GM10266 (cell line): ENCODE measurements around the gene THAP5.

Experiments
- DNase-seq: peaks from one replicate; pipeline ENCODE4 v3.0.0; 2012; ENCODE audit errors: extremely low spot score
- CTCF ChIP-seq: IDR thresholded peaks from 2 replicates; pipeline ENCODE4 v1.5.1; 2012; ENCODE audit warnings: mild to moderate bottlenecking, low read depth; ENCODE audit not compliant: control insufficient read depth, insufficient read depth; ENCODE audit errors: missing control alignments

The THAP5 gene

GRCh38 chr7:108584211-108584610 is 14.7 kb upstream of the THAP5 start:
- TF ChIP-seq CTCF: no peak
- DNase-seq: no peak

- TF ChIP-seq CTCF: no peak
- DNase-seq: no peak
Observed at GRCh38 chr7:108581655-108582491, 12.4 kb upstream of the THAP5 start.

GRCh38 chr7:108580298-108580697 is 10.8 kb upstream of the THAP5 start:
- TF ChIP-seq CTCF: no peak
- no peak for DNase-seq

- TF ChIP-seq CTCF: no peak
- DNase-seq: no peak
Observed at GRCh38 chr7:108578937-108579336, 9.4 kb upstream of the THAP5 start.

GRCh38 chr7:108576116-108576515 is 6.6 kb upstream of the THAP5 start:
- no peak for DNase-seq
- TF ChIP-seq CTCF: no peak

GRCh38 chr7:108575156-108575555 is 5.7 kb upstream of the THAP5 start:
- DNase-seq: no peak
- no peak for TF ChIP-seq CTCF

GRCh38 chr7:108572480-108572879 is 3.0 kb upstream of the THAP5 start:
- TF ChIP-seq CTCF: no peak
- no peak for DNase-seq
